WI38 (cell line): Measurements from ENCODE around the gene MTPN.

ENCODE experiments used
- H3K4me3 ChIP-seq: 2 replicates; pipeline ENCODE4 v1.5.1; 2011; ENCODE audit warnings: low read depth, mild to moderate bottlenecking, control low read depth, low read length
- CTCF ChIP-seq: IDR thresholded peaks from 2 replicates; pipeline ENCODE4 v1.5.1; 2012; ENCODE audit warnings: low read depth, mild to moderate bottlenecking, control low read depth, low read length

MTPN gene, protein sequence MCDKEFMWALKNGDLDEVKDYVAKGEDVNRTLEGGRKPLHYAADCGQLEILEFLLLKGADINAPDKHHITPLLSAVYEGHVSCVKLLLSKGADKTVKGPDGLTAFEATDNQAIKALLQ

DNA sequence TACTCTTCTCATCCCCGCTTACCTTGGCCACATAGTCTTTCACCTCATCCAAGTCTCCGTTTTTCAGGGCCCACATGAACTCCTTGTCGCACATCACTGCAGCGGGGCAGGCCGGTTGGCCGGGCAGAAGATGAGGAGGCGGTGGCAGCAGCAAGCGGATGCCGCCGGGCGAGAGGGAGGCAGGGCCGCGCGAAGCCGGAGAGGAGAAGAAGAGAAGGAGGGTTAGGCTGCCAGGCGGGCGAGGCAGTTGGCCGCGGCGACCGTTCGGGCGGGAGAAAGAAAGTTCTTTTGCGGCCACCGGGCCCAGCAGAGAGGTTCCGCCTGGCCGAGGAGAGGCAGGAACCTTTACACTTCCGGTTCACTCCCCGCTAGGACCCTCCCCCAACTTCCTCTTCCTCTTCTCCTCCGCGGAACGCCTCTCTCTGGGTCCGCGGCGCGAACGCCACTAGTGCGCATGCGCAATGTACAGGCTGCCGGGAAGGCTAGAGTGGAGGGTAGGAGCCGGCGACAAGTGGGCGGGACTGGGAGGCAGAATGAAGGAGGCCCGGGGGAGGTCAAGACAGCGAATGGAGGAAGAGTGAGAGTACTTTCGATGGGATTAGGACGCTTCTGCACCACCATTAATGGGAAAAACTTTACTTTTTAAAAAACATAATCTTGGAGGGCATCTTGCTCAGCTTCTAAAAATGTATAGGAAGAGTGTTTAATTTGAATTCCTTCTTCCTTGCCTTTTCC, at the start of gene MTPN:
MTPN (minus strand) TSS at position 353 of the 735 bp plus-strand sequence; CDS start at position 94, 259 bp downstream.
- H3K4me3 ChIP-seq, result peak within 1 kb of the TSS; percentile 91
- no peak for TF ChIP-seq CTCF

- no peak overlapping the region for H3K4me3 ChIP-seq
- TF ChIP-seq CTCF, result no peak
Observed at GRCh38 chr7:136026209-136026608, 49.0 kb upstream of the MTPN start.

DNA sequence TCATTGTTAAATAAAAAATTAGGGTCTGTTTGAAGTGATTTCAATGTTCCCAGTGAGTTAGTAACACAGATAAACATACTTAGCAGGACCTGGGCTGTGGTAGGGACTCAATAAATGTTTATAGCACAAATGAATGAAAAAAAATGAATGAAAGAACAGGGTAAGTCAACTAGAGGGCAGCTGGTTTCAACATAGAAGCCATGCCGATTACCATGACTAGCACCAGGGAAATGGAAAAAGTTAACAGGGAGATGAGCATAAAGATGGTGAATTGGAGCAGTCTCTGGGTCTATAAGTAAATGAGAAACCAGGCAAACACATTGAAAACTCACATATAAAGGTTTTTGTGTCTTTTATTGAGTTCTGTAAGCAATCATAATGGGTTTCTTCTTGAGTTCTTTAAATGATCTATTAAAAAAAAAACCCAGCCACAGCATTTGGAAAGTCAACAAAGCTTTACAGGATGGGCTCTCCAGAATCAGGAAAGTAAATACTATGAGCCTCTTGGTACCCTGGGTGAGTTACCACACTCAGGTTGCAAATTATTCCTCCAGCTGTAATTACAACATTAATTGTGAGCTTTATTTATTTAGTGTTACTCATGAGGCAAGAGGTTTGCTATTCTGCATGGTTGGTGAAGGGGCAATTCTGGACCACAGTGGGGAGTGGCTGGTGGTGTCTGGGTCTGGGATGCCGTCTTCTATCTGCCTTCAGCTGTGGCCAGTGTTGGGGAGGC, 46.1 kb upstream of the MTPN start:
- no peak overlapping the region for H3K4me3 ChIP-seq
- TF ChIP-seq CTCF, result no peak

DNA sequence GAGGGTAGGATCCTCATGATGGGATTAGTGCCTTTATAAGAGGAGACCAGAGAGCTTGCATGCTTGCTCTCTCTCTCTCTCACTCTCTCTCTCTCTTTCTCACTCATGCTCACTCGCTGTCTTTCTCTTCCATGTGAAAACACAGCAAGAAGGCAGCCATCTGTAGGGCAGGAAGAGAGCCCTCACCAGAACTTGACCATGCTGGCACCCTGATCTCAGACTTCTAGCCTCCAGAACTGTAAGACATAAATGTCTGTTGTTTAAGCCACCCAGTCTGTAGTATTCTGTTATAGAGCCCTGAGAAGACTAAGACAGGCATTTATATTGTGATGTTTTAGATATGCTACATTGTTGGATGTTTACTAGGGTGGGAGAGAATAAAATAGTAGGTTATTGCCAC, 43.4 kb upstream of the MTPN start:
- no peak overlapping the region for H3K4me3 ChIP-seq
- TF ChIP-seq CTCF, result no peak

DNA sequence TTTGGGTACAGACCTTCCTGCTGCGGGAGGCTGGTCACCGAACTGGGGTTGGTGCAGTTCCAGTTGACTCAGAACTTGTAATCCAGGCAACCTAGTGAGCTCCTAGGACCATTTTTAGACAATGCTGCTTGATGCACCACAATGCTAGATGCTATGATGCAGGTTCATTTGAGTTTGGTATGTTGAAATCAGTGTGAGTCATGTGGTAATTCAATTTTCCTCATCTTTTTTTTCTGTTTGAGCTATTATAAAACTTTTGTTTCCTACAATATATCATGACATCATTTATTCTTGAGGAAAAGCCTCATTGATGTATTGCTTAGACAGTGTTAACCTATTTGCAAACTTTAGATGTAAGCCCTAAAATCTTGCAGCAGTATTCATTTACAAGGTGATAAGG, 40.9 kb upstream of the MTPN start:
- TF ChIP-seq CTCF, result no peak
- H3K4me3 ChIP-seq, result no peak overlapping the region

DNA sequence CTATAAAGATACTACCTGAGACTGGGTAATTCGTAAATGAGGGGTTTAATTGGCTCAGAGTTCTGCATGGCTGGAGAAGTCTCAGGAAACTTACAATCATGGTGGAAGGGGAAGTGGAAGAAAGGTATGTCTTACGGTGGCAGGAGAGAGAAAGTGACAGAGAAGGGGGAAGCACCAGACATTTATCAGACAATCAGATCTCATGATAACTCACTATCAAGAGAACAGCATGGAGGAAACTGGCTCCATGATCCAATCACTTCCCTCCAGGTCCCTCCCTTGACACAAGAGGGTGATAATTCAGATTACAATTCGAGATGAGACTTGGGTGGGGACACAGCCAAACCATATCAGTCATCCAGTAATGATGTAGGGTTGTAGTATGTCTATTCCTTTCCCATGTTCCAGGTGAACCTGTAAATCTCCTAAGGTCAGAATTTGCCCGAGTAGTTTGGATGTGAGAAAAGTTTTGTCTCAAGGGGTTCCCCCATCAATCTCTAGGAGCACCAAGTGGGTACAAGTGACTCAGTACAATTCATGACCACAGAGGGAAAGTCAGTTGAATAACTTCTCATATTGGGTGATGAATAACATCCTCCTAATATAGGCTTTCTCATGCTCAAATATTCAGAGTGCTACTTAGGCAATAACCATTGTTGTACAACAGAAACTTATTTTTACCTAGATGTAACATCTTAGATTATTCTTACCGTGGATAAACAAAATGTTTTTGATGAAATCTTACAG, 39.7 kb upstream of the MTPN start:
- no peak overlapping the region for H3K4me3 ChIP-seq
- no peak for TF ChIP-seq CTCF
